Hematopoietic multipotent progenitor cell treated with erythropoietin and hydrocortisone succinate and interleukin-3 and kit ligand, for 8 days (in vitro differentiated cells): ENCODE data around the gene XRN1.
"Not testable (repeated sequence)": the region's sequence is repeated elsewhere in the genome, so short reads cannot be mapped to it uniquely, and the experiment has no call there.

Experiments used
- DNase-seq: peaks from one replicate; pipeline ENCODE4 v3.0.0-alpha.2; 2015

The XRN1 gene

GRCh38 chr3:142436951-142437585 is 10.8 kb downstream of the XRN1 start:
- DNase-seq: no peak

- DNase-seq: no peak
These were observed 13.3 kb downstream of the XRN1 start for GRCh38 chr3:142434503-142434902.

GRCh38 chr3:142433110-142433509 is 14.7 kb downstream of the XRN1 start:
- DNase-seq: no peak

- no peak for DNase-seq
These were observed 18.3 kb downstream of the XRN1 start for GRCh38 chr3:142429582-142429981.

GRCh38 chr3:142424754-142425153 is 23.1 kb downstream of the XRN1 start:
- no peak for DNase-seq

GRCh38 chr3:142418926-142419592 is 28.8 kb downstream of the XRN1 start:
- DNase-seq: no peak

GRCh38 chr3:142417302-142417701 is 30.5 kb downstream of the XRN1 start:
- no peak for DNase-seq

GRCh38 chr3:142400537-142400936 is 47.3 kb downstream of the XRN1 start:
- not testable (repeated sequence) for DNase-seq

GRCh38 chr3:142394921-142395622 is 52.8 kb downstream of the XRN1 start:
- DNase-seq: no peak

GRCh38 chr3:142385078-142385477 is 62.8 kb downstream of the XRN1 start:
- DNase-seq: no peak

GRCh38 chr3:142374687-142375086 is 73.2 kb downstream of the XRN1 start:
- no peak for DNase-seq

GRCh38 chr3:142369576-142369975 is 78.3 kb downstream of the XRN1 start:
- DNase-seq: not testable (repeated sequence)

GRCh38 chr3:142366434-142366833 is 81.4 kb downstream of the XRN1 start:
- DNase-seq: peak; percentile 28

GRCh38 chr3:142363936-142364467 is 83.8 kb downstream of the XRN1 start:
- peak; percentile 1 for DNase-seq

GRCh38 chr3:142363433-142363832 is 84.4 kb downstream of the XRN1 start:
- not testable (repeated sequence) for DNase-seq

- DNase-seq: no peak
These were observed 88.5 kb downstream of the XRN1 start for GRCh38 chr3:142359367-142359766.

- DNase-seq: no peak
These were observed 91.0 kb downstream of the XRN1 start for GRCh38 chr3:142356818-142357217.

GRCh38 chr3:142355692-142356091 is 92.1 kb downstream of the XRN1 start:
- no peak for DNase-seq

- no peak for DNase-seq
These were observed 93.8 kb downstream of the XRN1 start for GRCh38 chr3:142354076-142354475.

GRCh38 chr3:142353571-142353970 is 94.3 kb downstream of the XRN1 start:
- DNase-seq: no peak

- DNase-seq: not testable (repeated sequence)
These were observed 95.1 kb downstream of the XRN1 start for GRCh38 chr3:142352698-142353097.

GRCh38 chr3:142348460-142348859 is 99.4 kb downstream of the XRN1 start:
- DNase-seq: no peak

GRCh38 chr3:142337994-142338393 is 109.8 kb downstream of the XRN1 start:
- no peak for DNase-seq

GRCh38 chr3:142332390-142332789 is 115.4 kb downstream of the XRN1 start:
- no peak for DNase-seq
